C1 segment of cervical spinal cord (tissue), 14 donors: ENCODE results near the gene SERPINB2.
A peak's percentile ranks its signal among the peaks of the same experiment; 100 is the strongest.
"Not testable (repeated sequence)": the region's sequence is repeated elsewhere in the genome, so short reads cannot be mapped to it uniquely, and the experiment has no call there.

Source experiments
- DNase-seq, 14 donors: peaks; one replicate each; lab custom pipeline; 2025; lab: John Stamatoyannopoulos, UW

Gene SERPINB2

GRCh38 chr18:63936932-63937393 lies 49.5 kb downstream of the SERPINB2 start:
- DNase-seq, result no peak

- DNase-seq, result no peak
These were observed 52.5 kb downstream of the SERPINB2 start for GRCh38 chr18:63940008-63940407.

- DNase-seq, result not testable (repeated sequence)
These were observed 53.1 kb downstream of the SERPINB2 start for GRCh38 chr18:63940543-63941050.

GRCh38 chr18:63947051-63947790 lies 59.7 kb downstream of the SERPINB2 start:
- no peak for DNase-seq

GRCh38 chr18:63949068-63949737 lies 61.7 kb downstream of the SERPINB2 start, which contains the start of gene HMSD:
Gene HMSD (plus strand): TSS chr18:63949301. CDS start chr18:63953456, 4,155 bp downstream.
- peak in 12 of 14 donors; percentile 16 to 78 (median 54) for DNase-seq

GRCh38 chr18:63951302-63951705 lies 63.8 kb downstream of the SERPINB2 start:
- DNase-seq, result no peak
